ENCODE data around the gene PAK1. TPM values are rescaled to one million over a fixed set of nuclear protein-coding genes. Genes with fewer than 3 reads are reported as not detected.

Gene PAK1
- polyA plus RNA-seq, 3 donors, result 128 to 195 (median 134) TPM

DNA sequence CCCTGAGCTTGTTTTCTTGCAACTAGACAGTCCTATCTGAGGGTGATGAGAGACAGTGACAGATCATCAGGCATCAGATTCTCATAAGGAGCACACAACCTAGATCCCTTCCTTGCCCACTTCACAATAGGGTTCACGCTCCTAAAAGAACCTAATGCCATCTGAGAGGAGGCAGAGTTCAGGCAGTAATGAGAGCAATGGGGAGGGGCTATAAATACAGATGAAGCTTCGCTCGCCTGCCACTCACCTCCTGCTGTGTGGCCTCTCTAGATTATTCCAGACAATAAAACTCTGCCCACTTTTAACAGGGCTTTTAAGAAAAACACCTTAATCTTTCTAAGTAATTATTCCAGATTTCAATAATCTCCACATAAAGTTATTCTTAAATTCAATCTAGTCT lies 43.9 kb upstream of the PAK1 start:
- Mint-ChIP-seq H3K27ac (no peak overlapping the region), H3K4me3 (no peak overlapping the region), H3K9me3 (no peaks in the 10 kb centered on the region), H3K4me1 (peaks cover 15% of the 10 kb centered on the region), H3K27me3 (ENCODE audit: low read depth in 3 of 3) (peaks cover 1 to 5% (median 2%) of the 10 kb centered on the region in 3 donors), H3K36me3 (no peaks in the 10 kb centered on the region)
- no peak for DNase-seq
- no peak overlapping the region for H3K27ac ChIP-seq (ENCODE audit: low read depth in 1 of 2, low read length in 2 of 2)
- TF ChIP-seq, protein P1, sequence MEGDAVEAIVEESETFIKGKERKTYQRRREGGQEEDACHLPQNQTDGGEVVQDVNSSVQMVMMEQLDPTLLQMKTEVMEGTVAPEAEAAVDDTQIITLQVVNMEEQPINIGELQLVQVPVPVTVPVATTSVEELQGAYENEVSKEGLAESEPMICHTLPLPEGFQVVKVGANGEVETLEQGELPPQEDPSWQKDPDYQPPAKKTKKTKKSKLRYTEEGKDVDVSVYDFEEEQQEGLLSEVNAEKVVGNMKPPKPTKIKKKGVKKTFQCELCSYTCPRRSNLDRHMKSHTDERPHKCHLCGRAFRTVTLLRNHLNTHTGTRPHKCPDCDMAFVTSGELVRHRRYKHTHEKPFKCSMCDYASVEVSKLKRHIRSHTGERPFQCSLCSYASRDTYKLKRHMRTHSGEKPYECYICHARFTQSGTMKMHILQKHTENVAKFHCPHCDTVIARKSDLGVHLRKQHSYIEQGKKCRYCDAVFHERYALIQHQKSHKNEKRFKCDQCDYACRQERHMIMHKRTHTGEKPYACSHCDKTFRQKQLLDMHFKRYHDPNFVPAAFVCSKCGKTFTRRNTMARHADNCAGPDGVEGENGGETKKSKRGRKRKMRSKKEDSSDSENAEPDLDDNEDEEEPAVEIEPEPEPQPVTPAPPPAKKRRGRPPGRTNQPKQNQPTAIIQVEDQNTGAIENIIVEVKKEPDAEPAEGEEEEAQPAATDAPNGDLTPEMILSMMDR (IDR thresholded peaks at IDR 0.05), result no peak
- H3K4me3 ChIP-seq (replicated peaks in 1 of 3; ENCODE audit: low read depth in 2 of 3, low read length in 3 of 3), result no peak overlapping the region
- H3K79me2 ChIP-seq (ENCODE audit: insufficient read depth, low read length), result no peaks in the 10 kb centered on the region
- no peaks in the 10 kb centered on the region for H3K27me3 ChIP-seq (ENCODE audit: control insufficient read depth in 2 of 2, insufficient read depth in 2 of 2, low read length in 2 of 2)
- no peak overlapping the region for H3K9ac ChIP-seq (ENCODE audit: insufficient read depth, low read length, poor library complexity, severe bottlenecking)
- no peaks in the 10 kb centered on the region for H3K9me3 ChIP-seq (replicated peaks in 1 of 2; ENCODE audit: control insufficient read depth in 1 of 2, insufficient read depth in 1 of 2, low read length in 2 of 2)
- no CpG with 5 or more reads among the region's 3 CpGs for WGBS (ENCODE audit: insufficient coverage)
- intact Hi-C loops (cut with micrococcal nuclease), result no loop called here
- no peak overlapping the region for H3K4me2 ChIP-seq (replicated peaks; ENCODE audit: extremely low read depth, low read length, poor library complexity, severe bottlenecking)
- no peaks in the 10 kb centered on the region for H4K20me1 ChIP-seq (ENCODE audit: insufficient read depth, low read length)
- H3K4me1 ChIP-seq (ENCODE audit: control insufficient read depth in 1 of 2, insufficient read depth in 2 of 2, low read length in 2 of 2), result peaks cover 12 to 17% of the 10 kb centered on the region in 2 donors
- no peaks in the 10 kb centered on the region for H3K36me3 ChIP-seq (replicated peaks in 1 of 2; ENCODE audit: control insufficient read depth in 1 of 2, insufficient read depth in 2 of 2, low read length in 2 of 2)
- H2AFZ ChIP-seq (ENCODE audit: insufficient read depth, low read depth, low read length, poor library complexity, severe bottlenecking), result no peak overlapping the region

DNA sequence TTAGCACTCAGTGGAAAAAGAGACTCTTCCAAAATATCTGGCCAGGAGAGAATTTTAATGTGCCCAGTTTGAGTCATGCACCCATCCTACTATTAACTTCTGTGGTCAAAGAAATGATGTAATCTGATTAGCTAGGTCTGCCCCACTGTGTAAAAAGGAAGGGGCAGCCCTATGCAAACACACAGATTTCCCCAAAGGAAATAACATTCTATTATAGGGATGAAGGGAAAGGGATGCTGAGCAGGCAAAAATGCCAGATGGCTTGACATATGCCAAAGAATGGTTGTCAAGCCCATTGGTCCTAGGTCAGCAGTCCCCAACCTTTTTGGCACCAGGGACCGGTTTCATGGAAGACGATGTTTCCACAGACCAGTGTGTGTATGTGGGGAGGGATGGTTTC lies 43.3 kb upstream of the PAK1 start:
- H3K4me1 Mint-ChIP-seq, result peaks cover 20% of the 10 kb centered on the region
- no peaks in the 10 kb centered on the region for H3K79me2 ChIP-seq (ENCODE audit: insufficient read depth, low read length)
- no peak overlapping the region for H3K4me2 ChIP-seq (replicated peaks; ENCODE audit: extremely low read depth, low read length, poor library complexity, severe bottlenecking)
- TF ChIP-seq, protein P1 (IDR thresholded peaks at IDR 0.05), result no peak
- no peak overlapping the region for H2AFZ ChIP-seq (ENCODE audit: insufficient read depth, low read depth, low read length, poor library complexity, severe bottlenecking)
- no peak overlapping the region for H3K9ac ChIP-seq (ENCODE audit: insufficient read depth, low read length, poor library complexity, severe bottlenecking)
- peaks cover 1 to 7% (median 2%) of the 10 kb centered on the region in 3 donors for H3K27me3 Mint-ChIP-seq (ENCODE audit: low read depth in 3 of 3)
- no peak overlapping the region for H3K4me3 ChIP-seq (replicated peaks in 1 of 3; ENCODE audit: low read depth in 2 of 3, low read length in 3 of 3)
- H4K20me1 ChIP-seq (ENCODE audit: insufficient read depth, low read length), result no peaks in the 10 kb centered on the region
- no peak overlapping the region for H3K27ac Mint-ChIP-seq
- intact Hi-C loops (cut with micrococcal nuclease), result no loop called here
- DNase-seq, result no peak
- no peaks in the 10 kb centered on the region for H3K27me3 ChIP-seq (ENCODE audit: control insufficient read depth in 2 of 2, insufficient read depth in 2 of 2, low read length in 2 of 2)
- no CpG with 5 or more reads among the region's 2 CpGs for WGBS (ENCODE audit: insufficient coverage)
- no peak overlapping the region for H3K4me3 Mint-ChIP-seq
- H3K36me3 Mint-ChIP-seq, result no peaks in the 10 kb centered on the region
- H3K4me1 ChIP-seq (ENCODE audit: control insufficient read depth in 1 of 2, insufficient read depth in 2 of 2, low read length in 2 of 2), result peaks cover 17 to 22% of the 10 kb centered on the region in 2 donors
- no peaks in the 10 kb centered on the region for H3K36me3 ChIP-seq (replicated peaks in 1 of 2; ENCODE audit: control insufficient read depth in 1 of 2, insufficient read depth in 2 of 2, low read length in 2 of 2)
- no peaks in the 10 kb centered on the region for H3K9me3 Mint-ChIP-seq
- H3K27ac ChIP-seq (ENCODE audit: low read depth in 1 of 2, low read length in 2 of 2), result no peak overlapping the region
- no peaks in the 10 kb centered on the region for H3K9me3 ChIP-seq (replicated peaks in 1 of 2; ENCODE audit: control insufficient read depth in 1 of 2, insufficient read depth in 1 of 2, low read length in 2 of 2)
